ENCODE measurements around the gene ARL5C.

DNA sequence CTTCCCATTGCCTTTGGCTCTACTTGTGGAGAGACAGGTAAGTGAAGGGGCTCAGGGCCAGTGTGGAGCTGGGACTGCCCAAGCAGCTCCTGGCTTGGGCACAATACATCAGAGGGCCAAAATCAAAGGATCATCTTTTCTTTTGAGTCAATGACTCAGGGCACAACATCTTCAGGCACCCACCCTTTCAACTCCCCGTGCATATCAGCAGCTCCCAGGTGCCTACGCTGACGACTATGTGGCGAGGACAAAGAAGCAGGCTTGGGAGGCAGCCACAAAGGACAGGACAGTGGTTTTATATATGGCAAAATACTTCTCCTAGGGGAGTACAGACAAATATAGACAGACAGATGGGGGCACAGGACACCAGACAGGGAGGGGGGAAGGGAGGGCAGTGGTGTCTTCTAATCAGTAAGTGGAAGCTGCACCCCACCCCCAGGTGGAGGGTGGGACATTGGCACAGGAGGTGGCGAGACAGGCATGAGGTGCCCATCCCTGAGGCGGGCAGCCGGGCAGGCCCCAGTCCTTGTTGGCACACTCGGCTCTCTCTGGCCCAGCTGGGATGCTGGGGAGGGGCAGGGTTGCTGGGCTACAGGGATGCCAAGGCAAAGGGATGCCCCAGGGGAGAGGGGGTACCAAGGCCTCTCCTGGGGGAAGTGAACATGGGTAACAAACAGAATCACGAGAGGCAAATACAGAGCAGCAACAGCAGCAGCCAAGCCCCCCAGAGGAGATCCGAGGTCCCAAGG lies 7.7 kb upstream of the ARL5C start:
- TF ChIP-seq, protein P1, sequence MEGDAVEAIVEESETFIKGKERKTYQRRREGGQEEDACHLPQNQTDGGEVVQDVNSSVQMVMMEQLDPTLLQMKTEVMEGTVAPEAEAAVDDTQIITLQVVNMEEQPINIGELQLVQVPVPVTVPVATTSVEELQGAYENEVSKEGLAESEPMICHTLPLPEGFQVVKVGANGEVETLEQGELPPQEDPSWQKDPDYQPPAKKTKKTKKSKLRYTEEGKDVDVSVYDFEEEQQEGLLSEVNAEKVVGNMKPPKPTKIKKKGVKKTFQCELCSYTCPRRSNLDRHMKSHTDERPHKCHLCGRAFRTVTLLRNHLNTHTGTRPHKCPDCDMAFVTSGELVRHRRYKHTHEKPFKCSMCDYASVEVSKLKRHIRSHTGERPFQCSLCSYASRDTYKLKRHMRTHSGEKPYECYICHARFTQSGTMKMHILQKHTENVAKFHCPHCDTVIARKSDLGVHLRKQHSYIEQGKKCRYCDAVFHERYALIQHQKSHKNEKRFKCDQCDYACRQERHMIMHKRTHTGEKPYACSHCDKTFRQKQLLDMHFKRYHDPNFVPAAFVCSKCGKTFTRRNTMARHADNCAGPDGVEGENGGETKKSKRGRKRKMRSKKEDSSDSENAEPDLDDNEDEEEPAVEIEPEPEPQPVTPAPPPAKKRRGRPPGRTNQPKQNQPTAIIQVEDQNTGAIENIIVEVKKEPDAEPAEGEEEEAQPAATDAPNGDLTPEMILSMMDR (IDR thresholded peaks at IDR 0.05), result no peak
- no peak for TF ChIP-seq POLR2A (IDR thresholded peaks at IDR 0.05)

All from esophagus squamous epithelium (tissue), 4 donors.